ENCODE measurements around the gene CAVIN4. TPM values are rescaled to one million over a fixed set of nuclear protein-coding genes. Genes with fewer than 3 reads are reported as not detected.
A peak's percentile ranks its signal among the peaks of the same experiment; 100 is the strongest.

CAVIN4 gene
- polyA plus RNA-seq, 4 donors, result 0.10 to 0.95 TPM; not detected in 2

DNA sequence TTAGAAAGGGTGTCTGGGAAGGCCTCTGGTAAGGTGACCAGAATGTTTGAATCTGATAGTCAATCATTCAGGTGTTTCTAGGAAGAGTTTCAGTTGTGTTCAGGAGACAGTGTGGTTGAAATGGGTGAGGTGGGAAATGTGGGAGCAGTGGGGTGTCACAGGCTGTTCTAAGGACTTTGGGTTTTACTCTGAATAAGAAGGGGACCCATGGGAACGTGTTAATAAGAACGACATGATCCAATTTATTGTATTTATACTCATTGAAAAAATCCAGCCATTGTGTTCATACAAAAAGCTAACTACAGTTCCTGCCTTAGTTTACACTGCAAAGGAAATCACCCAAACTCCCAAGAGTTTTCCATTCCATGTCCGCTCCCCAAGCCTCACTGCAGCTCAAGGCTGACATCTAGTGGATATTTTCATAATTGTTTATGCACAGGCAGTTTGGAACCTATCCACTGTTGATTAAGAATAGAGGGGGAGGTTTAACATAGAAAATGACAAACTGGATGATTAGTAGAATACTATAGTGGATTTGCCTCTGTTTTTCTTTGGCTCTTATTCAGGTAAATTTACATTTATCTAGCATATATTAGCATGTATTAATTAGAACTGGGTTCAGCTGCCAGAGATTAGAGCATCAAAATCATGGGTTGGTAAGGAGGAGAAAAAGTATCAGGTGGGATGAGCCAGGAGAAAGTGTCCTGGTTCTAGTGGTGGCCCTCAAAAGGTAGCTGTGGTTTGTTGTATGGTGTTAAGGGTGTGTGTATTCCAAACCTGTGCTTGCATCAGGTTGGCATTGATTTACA lies 17.7 kb downstream of the CAVIN4 start:
- Histone ChIP-seq H3K27me3 (ENCODE audit: control insufficient read depth in 3 of 3, insufficient read depth in 3 of 3, low read length in 3 of 3) (no peaks in the 10 kb centered on the region), H3K4me3 (ENCODE audit: low read depth in 1 of 3, low read length in 3 of 3) (no peak overlapping the region), H3K27ac (ENCODE audit: low read depth in 1 of 3, low read length in 2 of 3) (no peak overlapping the region), H3K4me1 (ENCODE audit: control insufficient read depth in 3 of 3, insufficient read depth in 2 of 3, low read depth in 1 of 3, low read length in 2 of 3) (peaks cover 0 to 3% (median 3%) of the 10 kb centered on the region in 3 donors), H3K36me3 (ENCODE audit: control insufficient read depth in 3 of 3, insufficient read depth in 2 of 3, low read depth in 1 of 3, low read length in 3 of 3) (no peaks in the 10 kb centered on the region), H3K9me3 (ENCODE audit: control insufficient read depth in 2 of 2, insufficient read depth in 1 of 2, low read depth in 1 of 2, low read length in 1 of 2) (no peaks in the 10 kb centered on the region)
- WGBS, 3 donors, result 28 to 47% (median 33%) methylated on average over 3 of the region's 3 CpGs
- DNase-seq (peak; percentile 59 to 74), FAIRE-seq (peak; percentile 86)

DNA sequence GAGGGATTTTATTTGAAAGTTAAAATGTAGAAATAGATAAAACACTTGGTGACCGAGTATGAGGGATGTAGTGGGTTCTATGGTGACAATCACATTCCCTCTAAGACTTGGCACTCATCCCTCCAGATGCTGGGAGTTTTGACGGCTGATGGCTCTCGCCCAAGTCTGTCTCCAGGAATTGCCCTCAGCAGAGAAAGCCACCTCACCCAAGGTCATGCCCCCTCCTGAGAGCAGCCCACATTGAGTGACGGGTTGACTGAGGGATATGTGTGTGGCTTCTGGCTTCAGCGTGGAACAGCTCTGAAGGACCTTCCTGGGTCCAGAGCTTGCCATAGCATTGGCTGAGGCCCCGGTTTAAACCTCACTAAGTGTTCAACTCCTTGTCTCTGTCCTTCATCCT lies 19.4 kb downstream of the CAVIN4 start:
- WGBS, 3 donors, result 39 to 56% (median 54%) methylated on average over 6 of the region's 6 CpGs
- no peaks in the 10 kb centered on the region for H3K27me3 ChIP-seq (ENCODE audit: control insufficient read depth in 3 of 3, insufficient read depth in 3 of 3, low read length in 3 of 3)
- H3K9me3 ChIP-seq (ENCODE audit: control insufficient read depth in 2 of 2, insufficient read depth in 1 of 2, low read depth in 1 of 2, low read length in 1 of 2), result no peaks in the 10 kb centered on the region
- no peak overlapping the region for H3K27ac ChIP-seq (ENCODE audit: low read depth in 1 of 3, low read length in 2 of 3)
- FAIRE-seq (no peak), DNase-seq (no peak)
- H3K4me1 ChIP-seq (ENCODE audit: control insufficient read depth in 3 of 3, insufficient read depth in 2 of 3, low read depth in 1 of 3, low read length in 2 of 3), result peaks cover 0 to 3% (median 3%) of the 10 kb centered on the region in 3 donors
- no peak overlapping the region for H3K4me3 ChIP-seq (ENCODE audit: low read depth in 1 of 3, low read length in 3 of 3)
- H3K36me3 ChIP-seq (ENCODE audit: control insufficient read depth in 3 of 3, insufficient read depth in 2 of 3, low read depth in 1 of 3, low read length in 3 of 3), result no peaks in the 10 kb centered on the region

DNA sequence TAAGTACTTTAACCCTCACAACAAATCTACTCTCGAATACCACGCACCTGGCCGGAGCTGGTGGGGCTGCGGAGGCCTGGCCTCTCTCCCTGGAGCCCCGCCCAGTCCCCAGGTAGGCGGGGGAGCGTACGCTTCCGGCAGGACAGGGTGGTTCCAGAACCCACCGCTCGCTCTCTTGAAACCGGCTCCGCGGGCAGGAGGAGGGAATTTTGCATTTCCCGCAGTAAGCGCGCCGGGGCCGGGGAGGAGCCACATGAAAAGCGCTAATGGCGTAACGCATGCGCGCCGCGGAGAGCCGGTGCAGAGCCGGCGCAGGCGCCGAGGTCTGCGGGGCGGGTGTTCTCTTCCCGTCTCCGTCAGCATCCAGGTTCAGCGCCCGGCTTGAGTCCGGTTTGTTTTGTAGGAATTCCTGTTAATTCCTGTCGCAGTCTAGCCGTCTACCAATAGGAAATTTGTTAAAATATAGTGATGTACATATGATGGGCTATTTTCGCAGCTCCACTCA lies 20.8 kb downstream of the CAVIN4 start:
- Histone ChIP-seq H3K4me3 (ENCODE audit: low read depth in 1 of 3, low read length in 3 of 3) (peak overlapping the region in 2 of 3 donors; percentile 50 to 54), H3K9me3 (ENCODE audit: control insufficient read depth in 2 of 2, insufficient read depth in 1 of 2, low read depth in 1 of 2, low read length in 1 of 2) (no peaks in the 10 kb centered on the region), H3K27me3 (ENCODE audit: control insufficient read depth in 3 of 3, insufficient read depth in 3 of 3, low read length in 3 of 3) (no peaks in the 10 kb centered on the region), H3K36me3 (ENCODE audit: control insufficient read depth in 3 of 3, insufficient read depth in 2 of 3, low read depth in 1 of 3, low read length in 3 of 3) (no peaks in the 10 kb centered on the region), H3K27ac (ENCODE audit: low read depth in 1 of 3, low read length in 2 of 3) (peak overlapping the region in 1 of 3 donors; percentile 37), H3K4me1 (ENCODE audit: control insufficient read depth in 3 of 3, insufficient read depth in 2 of 3, low read depth in 1 of 3, low read length in 2 of 3) (peaks cover 0 to 3% (median 3%) of the 10 kb centered on the region in 3 donors)
- 0 to 2% (median 1%) methylated on average over 38 to 41 of the region's 41 CpGs for WGBS, 3 donors
- FAIRE-seq, result no peak
- DNase-seq, result peak; percentile 81 to 93

DNA sequence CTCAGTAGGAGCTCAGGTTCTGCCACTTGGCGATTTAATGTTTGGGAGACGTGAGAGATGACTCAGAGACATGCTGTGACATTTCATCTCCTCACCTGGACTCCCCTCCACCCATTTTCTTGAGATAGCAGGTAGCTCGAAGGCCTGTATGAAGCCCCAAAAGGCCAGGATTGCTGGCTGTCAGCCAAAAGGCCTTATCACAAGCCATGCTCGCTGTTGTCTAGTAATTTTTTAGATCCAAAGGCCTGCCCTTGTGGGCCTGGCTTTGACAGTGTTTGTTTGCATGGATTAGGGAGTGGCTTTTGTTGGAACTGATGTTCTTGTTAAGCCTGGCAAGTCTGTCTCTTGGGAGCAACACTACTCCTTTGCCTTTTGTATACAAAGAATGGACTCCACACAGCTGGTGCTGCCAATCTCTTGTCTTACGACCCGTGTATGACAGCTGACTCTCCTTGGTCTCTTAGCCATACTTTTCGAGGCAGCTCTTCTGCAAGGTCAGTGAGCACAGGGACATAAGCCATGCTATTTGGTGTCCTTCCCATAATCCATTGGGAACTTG lies 22.7 kb downstream of the CAVIN4 start:
- Histone ChIP-seq H3K4me1 (ENCODE audit: control insufficient read depth in 3 of 3, insufficient read depth in 2 of 3, low read depth in 1 of 3, low read length in 2 of 3) (peaks cover 0 to 3% (median 3%) of the 10 kb centered on the region in 3 donors), H3K36me3 (ENCODE audit: control insufficient read depth in 3 of 3, insufficient read depth in 2 of 3, low read depth in 1 of 3, low read length in 3 of 3) (no peaks in the 10 kb centered on the region), H3K27ac (ENCODE audit: low read depth in 1 of 3, low read length in 2 of 3) (no peak overlapping the region), H3K9me3 (ENCODE audit: control insufficient read depth in 2 of 2, insufficient read depth in 1 of 2, low read depth in 1 of 2, low read length in 1 of 2) (no peaks in the 10 kb centered on the region), H3K4me3 (ENCODE audit: low read depth in 1 of 3, low read length in 3 of 3) (no peak overlapping the region), H3K27me3 (ENCODE audit: control insufficient read depth in 3 of 3, insufficient read depth in 3 of 3, low read length in 3 of 3) (no peaks in the 10 kb centered on the region)
- 66 to 80% (median 67%) methylated on average over 7 of the region's 7 CpGs for WGBS, 3 donors
- FAIRE-seq (no peak), DNase-seq (no peak)

DNA sequence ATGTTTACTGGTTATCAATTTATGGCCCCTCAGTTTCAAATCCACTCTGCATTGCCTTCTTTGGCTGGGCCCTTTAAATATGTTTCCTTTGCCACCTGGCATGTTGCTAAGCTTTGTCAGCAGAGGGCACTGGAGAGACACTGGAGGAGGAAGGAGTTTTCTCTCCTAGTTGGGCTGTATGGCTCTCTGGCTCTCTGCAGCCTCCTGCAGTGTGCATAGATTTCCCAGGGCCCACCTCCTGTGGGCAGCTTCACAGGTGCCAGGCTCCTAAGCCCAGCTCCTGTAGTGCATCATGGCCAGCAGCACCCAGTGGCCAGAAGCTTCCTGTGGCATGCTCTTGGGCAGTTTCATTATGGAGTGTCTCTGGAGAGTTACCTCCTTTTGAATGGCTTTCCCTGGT lies 23.3 kb downstream of the CAVIN4 start:
- FAIRE-seq, result no peak
- H3K27me3 ChIP-seq (ENCODE audit: control insufficient read depth in 3 of 3, insufficient read depth in 3 of 3, low read length in 3 of 3), result no peaks in the 10 kb centered on the region
- no peak overlapping the region for H3K4me3 ChIP-seq (ENCODE audit: low read depth in 1 of 3, low read length in 3 of 3)
- no peaks in the 10 kb centered on the region for H3K36me3 ChIP-seq (ENCODE audit: control insufficient read depth in 3 of 3, insufficient read depth in 2 of 3, low read depth in 1 of 3, low read length in 3 of 3)
- peaks cover 0 to 3% (median 3%) of the 10 kb centered on the region in 3 donors for H3K4me1 ChIP-seq (ENCODE audit: control insufficient read depth in 3 of 3, insufficient read depth in 2 of 3, low read depth in 1 of 3, low read length in 2 of 3)
- H3K27ac ChIP-seq (ENCODE audit: low read depth in 1 of 3, low read length in 2 of 3), result no peak overlapping the region
- DNase-seq, result peak; percentile 59 to 71
- H3K9me3 ChIP-seq (ENCODE audit: control insufficient read depth in 2 of 2, insufficient read depth in 1 of 2, low read depth in 1 of 2, low read length in 1 of 2), result no peaks in the 10 kb centered on the region

DNA sequence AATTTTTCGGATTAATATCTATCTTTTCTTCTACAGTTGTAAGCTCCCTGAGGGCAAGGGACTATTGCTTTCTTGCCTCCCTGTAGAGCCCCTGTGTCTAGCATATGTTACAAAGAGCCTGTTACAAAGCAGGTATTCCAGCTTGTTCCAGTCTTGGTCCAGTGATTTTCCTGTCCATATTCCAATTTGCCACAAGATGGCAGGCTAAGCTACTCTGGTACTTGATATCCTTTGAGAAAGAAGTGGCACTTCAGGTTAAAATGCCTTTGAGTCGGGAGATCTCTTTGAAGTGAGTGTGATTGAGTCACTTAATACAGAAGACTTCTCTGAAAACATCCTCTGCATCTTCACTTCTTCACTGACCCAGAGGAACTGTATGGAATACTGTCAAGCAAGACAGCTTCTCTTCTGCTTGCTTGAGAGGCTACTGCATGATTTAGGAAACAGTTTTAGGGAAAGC lies 24.5 kb downstream of the CAVIN4 start:
- 28 to 38% (median 33%) methylated on average over 2 of the region's 2 CpGs for WGBS, 3 donors
- FAIRE-seq, result no peak
- DNase-seq, result peak; percentile 58 to 64

DNA sequence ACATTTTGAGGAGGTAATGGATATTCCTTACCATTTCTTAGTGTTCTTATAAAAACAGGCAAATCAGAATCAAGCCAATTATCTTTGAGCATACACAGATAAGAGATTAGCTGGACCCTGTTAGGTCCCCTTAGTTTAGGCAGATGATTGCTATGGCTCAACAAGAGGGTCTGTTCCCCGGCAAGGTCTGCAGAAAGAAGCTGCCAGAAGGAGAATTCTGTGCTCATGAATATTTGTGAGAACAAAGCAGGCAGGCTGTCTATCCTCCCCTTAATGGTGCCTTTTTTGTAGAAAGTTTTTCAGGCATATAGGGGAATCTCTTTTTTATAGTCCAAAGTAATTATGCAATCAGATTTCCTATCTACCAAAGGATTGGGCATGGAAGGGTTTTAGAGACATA lies 27.5 kb downstream of the CAVIN4 start:
- Histone ChIP-seq H3K4me3 (ENCODE audit: low read depth in 1 of 3, low read length in 3 of 3) (no peak overlapping the region), H3K36me3 (ENCODE audit: control insufficient read depth in 3 of 3, insufficient read depth in 2 of 3, low read depth in 1 of 3, low read length in 3 of 3) (no peaks in the 10 kb centered on the region), H3K27me3 (ENCODE audit: control insufficient read depth in 3 of 3, insufficient read depth in 3 of 3, low read length in 3 of 3) (peaks cover 0 to 2% (median 0%) of the 10 kb centered on the region in 3 donors), H3K4me1 (ENCODE audit: control insufficient read depth in 3 of 3, insufficient read depth in 2 of 3, low read depth in 1 of 3, low read length in 2 of 3) (no peaks in the 10 kb centered on the region), H3K9me3 (ENCODE audit: control insufficient read depth in 2 of 2, insufficient read depth in 1 of 2, low read depth in 1 of 2, low read length in 1 of 2) (no peaks in the 10 kb centered on the region), H3K27ac (ENCODE audit: low read depth in 1 of 3, low read length in 2 of 3) (no peak overlapping the region)
- WGBS, 3 donors, result 45 to 68% (median 58%) methylated on average over 1 of the region's 1 CpG
- DNase-seq (no peak), FAIRE-seq (no peak)

More for the DNA sequence above, 24.5 kb downstream of the CAVIN4 start:
- Histone ChIP-seq H3K27me3 (ENCODE audit: control insufficient read depth in 3 of 3, insufficient read depth in 3 of 3, low read length in 3 of 3) (no peaks in the 10 kb centered on the region), H3K4me1 (ENCODE audit: control insufficient read depth in 3 of 3, insufficient read depth in 2 of 3, low read depth in 1 of 3, low read length in 2 of 3) (peaks cover 0 to 3% (median 3%) of the 10 kb centered on the region in 3 donors), H3K9me3 (ENCODE audit: control insufficient read depth in 2 of 2, insufficient read depth in 1 of 2, low read depth in 1 of 2, low read length in 1 of 2) (no peaks in the 10 kb centered on the region), H3K4me3 (ENCODE audit: low read depth in 1 of 3, low read length in 3 of 3) (no peak overlapping the region), H3K36me3 (ENCODE audit: control insufficient read depth in 3 of 3, insufficient read depth in 2 of 3, low read depth in 1 of 3, low read length in 3 of 3) (no peaks in the 10 kb centered on the region), H3K27ac (ENCODE audit: low read depth in 1 of 3, low read length in 2 of 3) (no peak overlapping the region)

DNA sequence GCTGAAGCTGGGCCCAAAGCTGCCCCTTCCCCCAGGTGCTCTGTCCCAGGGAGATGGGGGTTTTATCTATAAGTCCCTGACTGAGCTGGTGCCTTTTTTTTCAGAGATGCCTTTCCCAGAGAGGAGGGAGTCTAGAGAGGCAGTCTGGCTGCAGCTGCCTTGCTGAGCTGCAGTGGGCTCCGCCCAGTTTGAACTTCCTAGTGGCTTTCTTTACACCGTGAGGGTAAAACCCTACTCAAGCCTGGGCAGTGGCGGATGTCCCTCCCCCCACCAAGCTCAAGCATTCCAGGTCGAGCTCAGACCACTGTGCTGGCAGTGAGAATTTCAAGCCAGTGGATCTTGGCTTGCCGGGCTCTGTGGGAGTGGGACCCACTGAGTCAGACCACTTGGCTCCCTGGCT lies 41.3 kb downstream of the CAVIN4 start:
- Histone ChIP-seq H3K27ac (ENCODE audit: low read depth in 1 of 3, low read length in 2 of 3) (no peak overlapping the region), H3K36me3 (ENCODE audit: control insufficient read depth in 3 of 3, insufficient read depth in 2 of 3, low read depth in 1 of 3, low read length in 3 of 3) (no peaks in the 10 kb centered on the region), H3K4me3 (ENCODE audit: low read depth in 1 of 3, low read length in 3 of 3) (no peak overlapping the region), H3K9me3 (ENCODE audit: control insufficient read depth in 2 of 2, insufficient read depth in 1 of 2, low read depth in 1 of 2, low read length in 1 of 2) (no peaks in the 10 kb centered on the region), H3K27me3 (ENCODE audit: control insufficient read depth in 3 of 3, insufficient read depth in 3 of 3, low read length in 3 of 3) (no peaks in the 10 kb centered on the region), H3K4me1 (ENCODE audit: control insufficient read depth in 3 of 3, insufficient read depth in 2 of 3, low read depth in 1 of 3, low read length in 2 of 3) (no peaks in the 10 kb centered on the region)
- no peak for FAIRE-seq
- 61 to 70% (median 66%) methylated on average over 5 of the region's 5 CpGs for whole genome bisulfite sequencing, 3 donors
- DNase-seq, result no peak

Measured in small intestine (tissue), 7 donors.